H1 (cell line): ENCODE data around the gene MADD. TPM values are rescaled to one million over a fixed set of nuclear protein-coding genes. Genes with fewer than 3 reads are reported as not detected.

Experiments used
- CEBPB ChIP-seq: IDR thresholded peaks from 2 replicates; pipeline ENCODE4 v1.6.1; 2012; ENCODE audit warnings: low read depth, low read length
- POLR2A ChIP-seq, 2 experiments: IDR thresholded peaks; 1 replicate in 1 of 2; 2 replicates in 1 of 2; pipeline ENCODE4 v1.6.1; 2011; ENCODE audit warnings: low read depth in 2 of 2, low read length in 2 of 2, mild to moderate bottlenecking in 2 of 2; ENCODE audit errors: control extremely low read depth in 1 of 2
- SRF ChIP-seq: IDR thresholded peaks from 2 replicates; pipeline ENCODE4 v1.6.1; 2011; ENCODE audit warnings: mild to moderate bottlenecking, low read depth, low read length, moderate library complexity
- TAF7 ChIP-seq: optimal IDR thresholded peaks from 2 replicates; pipeline ENCODE3; 2011; ENCODE audit warnings: low read depth, mild to moderate bottlenecking, inconsistent platforms, low read length, moderate library complexity, borderline replicate concordance
- TCF12 ChIP-seq: IDR thresholded peaks from 2 replicates; pipeline ENCODE4 v1.6.1; 2011; ENCODE audit warnings: low read depth, mild to moderate bottlenecking, low read length
- ZNF274 ChIP-seq: IDR thresholded peaks from 2 replicates; pipeline ENCODE4 v1.7.0; 2012; ENCODE audit warnings: low read length, borderline replicate concordance; ENCODE audit errors: extremely low read depth
- polyA plus RNA-seq, 7 experiments: library from polyadenylated mRNA; depleted of rRNA in 3 of 7; stranded (reverse) in 5 of 7; unstranded in 2 of 7; fragments of >200 nt in 5 of 7; fragments of 200-250 nt in 2 of 7; gene quantifications; 1 replicate in 5 of 7; 2 replicates in 1 of 7; 4 replicates in 1 of 7; pipeline versions ENCODE4 v1.2.1 to v1.2.3, GENCODE V29; 2011 to 2013; ENCODE audit warnings: missing spikeins in 2 of 7, mixed read lengths in 2 of 7
- total RNA-seq: library from RNA; stranded (reverse); fragmentation: NEBNext Ultra II Directional; extraction: Animal tissue kit (Norgen Biotek cat#: 25700); gene quantifications from 2 replicates; pipeline ENCODE4 v1.2.1, GENCODE V29; 2021

Gene MADD
- total and polyA plus RNA-seq, 2 of the 8 experiments (the other 6 are each of a cell fraction or from before 2014, with no cell fraction given), result 32.5 to 45.4 TPM

- TF ChIP-seq SRF (no peak), TAF7 (no peak), ZNF274 (no peak), TCF12 (no peak), CEBPB (no peak), POLR2A (IDR thresholded peaks at IDR 0.05; ENCODE audit: control extremely low read depth in 1 of 2, low read depth in 2 of 2, low read length in 2 of 2) (no peak)
These were observed 48.2 kb downstream of the MADD start (continued) for GRCh38 chr11:47318166-47318565.
